Vagina (tissue), 2 donors: ENCODE results near the gene GNAO1.

Experiments
- POLR2A ChIP-seq, 2 donors: fragments of 450-650 bp; IDR thresholded peaks; one replicate each; pipeline ENCODE4 v1.6.1; 2017; ENCODE audit warnings: antibody characterized with exemption in 2 of 2, mild to moderate bottlenecking in 2 of 2, moderate library complexity in 2 of 2
- POLR2AphosphoS5 ChIP-seq, 2 donors: sonication (generic); formaldehyde crosslinking; IDR thresholded peaks; one replicate each; pipeline ENCODE4 v1.9.0; 2017; ENCODE audit warnings: antibody characterized with exemption in 2 of 2, mild to moderate bottlenecking in 2 of 2, low read depth in 1 of 2; ENCODE audit not compliant: insufficient read depth in 1 of 2
- TF ChIP-seq, protein P1 (sequence below), 3 experiments: fragments of 450-650 bp in 2 of 3; fragments of 200-600 bp in 1 of 3; sonication (generic) in 1 of 3; IDR thresholded peaks; one replicate each; pipeline ENCODE4 v1.5.1; 2017 to 2019; ENCODE audit warnings: antibody characterized with exemption in 3 of 3, mild to moderate bottlenecking in 2 of 3, moderate library complexity in 2 of 3

DNA sequence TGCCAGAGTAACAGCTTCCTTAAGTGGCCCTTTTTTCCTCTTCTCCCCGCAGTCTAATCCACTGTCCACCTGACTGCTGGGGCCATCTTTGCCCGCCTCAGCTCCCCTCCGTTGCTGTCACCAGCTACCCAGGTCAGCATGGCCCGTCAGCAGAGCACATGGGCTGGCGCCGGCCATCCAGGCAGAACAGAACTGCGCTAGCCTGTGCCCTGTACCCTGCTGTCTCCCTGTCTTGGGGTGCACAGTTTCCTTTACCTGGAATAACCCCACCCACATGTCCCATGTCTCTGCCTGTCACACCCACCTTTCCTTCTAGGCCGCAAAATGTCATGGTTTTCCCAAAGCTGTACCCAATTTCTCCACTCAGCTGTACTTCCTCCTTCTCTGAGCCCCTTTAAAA is 55.7 kb downstream of the GNAO1 start:
- TF ChIP-seq POLR2A (IDR thresholded peaks at IDR 0.05) = no peak
- TF ChIP-seq, protein P1, sequence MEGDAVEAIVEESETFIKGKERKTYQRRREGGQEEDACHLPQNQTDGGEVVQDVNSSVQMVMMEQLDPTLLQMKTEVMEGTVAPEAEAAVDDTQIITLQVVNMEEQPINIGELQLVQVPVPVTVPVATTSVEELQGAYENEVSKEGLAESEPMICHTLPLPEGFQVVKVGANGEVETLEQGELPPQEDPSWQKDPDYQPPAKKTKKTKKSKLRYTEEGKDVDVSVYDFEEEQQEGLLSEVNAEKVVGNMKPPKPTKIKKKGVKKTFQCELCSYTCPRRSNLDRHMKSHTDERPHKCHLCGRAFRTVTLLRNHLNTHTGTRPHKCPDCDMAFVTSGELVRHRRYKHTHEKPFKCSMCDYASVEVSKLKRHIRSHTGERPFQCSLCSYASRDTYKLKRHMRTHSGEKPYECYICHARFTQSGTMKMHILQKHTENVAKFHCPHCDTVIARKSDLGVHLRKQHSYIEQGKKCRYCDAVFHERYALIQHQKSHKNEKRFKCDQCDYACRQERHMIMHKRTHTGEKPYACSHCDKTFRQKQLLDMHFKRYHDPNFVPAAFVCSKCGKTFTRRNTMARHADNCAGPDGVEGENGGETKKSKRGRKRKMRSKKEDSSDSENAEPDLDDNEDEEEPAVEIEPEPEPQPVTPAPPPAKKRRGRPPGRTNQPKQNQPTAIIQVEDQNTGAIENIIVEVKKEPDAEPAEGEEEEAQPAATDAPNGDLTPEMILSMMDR (IDR thresholded peaks at IDR 0.05) = no peak
- TF ChIP-seq POLR2AphosphoS5 (IDR thresholded peaks at IDR 0.05; ENCODE audit: insufficient read depth in 1 of 2, low read depth in 1 of 2) = no peak
